Activated CD8-positive, alpha-beta T cell treated with anti-CD3 and anti-CD28 coated beads for 36 hours (primary cell): ENCODE measurements around the gene GPR162. TPM values are rescaled to one million over a fixed set of nuclear protein-coding genes. Genes with fewer than 3 reads are reported as not detected.
"Not testable (repeated sequence)": the region's sequence is repeated elsewhere in the genome, so short reads cannot be mapped to it uniquely, and the experiment has no call there.

Source experiments
- ATAC-seq: fragments of 200-7000 bp; cut with Tn5 transposase; one replicate; pipeline ENCODE4 v1.10.0; 2021; ENCODE audit warnings: mild to moderate bottlenecking, moderate library complexity
- CTCF ChIA-PET: fragments of 350-600 bp; sonication (Branson Sonifier 250); formaldehyde crosslinking; loops from one replicate; lab custom pipeline; 2021; ENCODE audit warnings: antibody characterized with exemption; lab: Charles Lee
- POLR2A ChIA-PET: fragments of 350-600 bp; sonication (Branson Sonifier 250); formaldehyde crosslinking; loops from one replicate; lab custom pipeline; 2021; ENCODE audit warnings: antibody characterized with exemption; lab: Charles Lee
- DNase-seq: peaks from one replicate; pipeline ENCODE4 v3.0.0-alpha.2; 2020
- H3K27ac Mint-ChIP-seq: one replicate; pipeline ENCODE4 v1.8.0; 2021; ENCODE audit warnings: mild to moderate bottlenecking, mixed read lengths
- H3K27me3 Mint-ChIP-seq: one replicate; pipeline ENCODE4 v1.8.0; 2021; ENCODE audit warnings: mixed read lengths
- H3K36me3 Mint-ChIP-seq: one replicate; pipeline ENCODE4 v1.8.0; 2021; ENCODE audit warnings: low read depth, mixed read lengths
- H3K4me1 Mint-ChIP-seq: one replicate; pipeline ENCODE4 v1.8.0; 2021; ENCODE audit warnings: low read depth, mixed read lengths
- H3K4me3 Mint-ChIP-seq: one replicate; pipeline ENCODE4 v1.8.0; 2021; ENCODE audit warnings: mild to moderate bottlenecking, moderate library complexity, mixed read lengths
- H3K9me3 Mint-ChIP-seq: one replicate; pipeline ENCODE4 v1.8.0; 2021; ENCODE audit warnings: mixed read lengths
- CTCF ChIP-seq: fragments of 200-600 bp; IDR thresholded peaks from one replicate; pipeline ENCODE4 v1.8.0; 2022; ENCODE audit warnings: antibody characterized with exemption, mild to moderate bottlenecking
- intact Hi-C: fragments of 100-400 bp; cut with micrococcal nuclease; formaldehyde crosslinking; loops from one replicate; pipeline ENCODE4 v1.10.0; 2022
- total RNA-seq, 2 experiments: library from RNA; stranded (reverse); gene quantifications; one replicate each; pipeline ENCODE4 v1.2.3, GENCODE V29; 2021

Gene GPR162
- total RNA-seq, 2 experiments from 2014 or later, result 2.0 to 2.1 TPM

GRCh38 chr12:6867413-6868210 lies 46.0 kb downstream of the GPR162 start, which contains the start of gene TPI1:
Gene TPI1, plus strand, starts transcription at chr12:6867531. Its CDS starts 36 bp downstream, at chr12:6867567.
- ATAC-seq, result peak; percentile 74
- H3K36me3 Mint-ChIP-seq, result peaks cover 73% of the 10 kb centered on the region
- intact Hi-C loops, result no loop called here

GRCh38 chr12:6868211-6869048 lies 46.8 kb downstream of the GPR162 start:
- intact Hi-C loops, result no loop called here
- Mint-ChIP-seq H3K36me3 (peaks cover 72% of the 10 kb centered on the region), H3K27me3 (no peaks in the 10 kb centered on the region), H3K4me3 (peak overlapping the region; percentile 91), H3K4me1 (peaks cover 55% of the 10 kb centered on the region), H3K27ac (peak overlapping the region; percentile 97), H3K9me3 (no peaks in the 10 kb centered on the region)
- ATAC-seq (no peak), DNase-seq (peak; percentile 23)
- ChIA-PET CTCF (interaction anchor here (0.6 to 9.5 kb wide), 19 partner anchors 15 to 241 kb away, joined by 3 to 124 read pairs (median 5); partner anchors contain the start of genes C1RL, CDCA3, COPS7A and LRRC23), POLR2A (interaction anchor here (0.7 to 13.0 kb wide), 18 partner anchors 9 to 115 kb away, joined by 3 to 218 read pairs (median 6); partner anchors contain the start of genes C12orf57, CDCA3, MLF2 and P3H3)
- no peak for TF ChIP-seq CTCF

More at GRCh38 chr12:6867413-6868210, 46.0 kb downstream of the GPR162 start, which contains the start of gene TPI1:
- Mint-ChIP-seq H3K27ac (peak within 1 kb of the TSS; percentile 97), H3K4me1 (peaks cover 55% of the 10 kb centered on the region), H3K9me3 (no peaks in the 10 kb centered on the region), H3K27me3 (no peaks in the 10 kb centered on the region), H3K4me3 (peak within 1 kb of the TSS; percentile 91)
- peak; percentile 84 for DNase-seq
- CTCF ChIA-PET, result interaction anchor here (1.3 to 9.5 kb wide), 8 partner anchors 11 to 115 kb away, joined by 3 to 124 read pairs (median 6); partner anchors contain the start of genes CDCA3, MLF2, PTMS and USP5
- no peak for TF ChIP-seq CTCF
- POLR2A ChIA-PET, result interaction anchor here (0.7 to 13.0 kb wide), 29 partner anchors 8 to 333 kb away, joined by 3 to 218 read pairs (median 4); partner anchors contain the start of genes C12orf57, CDCA3, GAPDH and GNB3

GRCh38 chr12:6869049-6870021 lies 47.7 kb downstream of the GPR162 start:
- POLR2A ChIA-PET, result interaction anchor here (1.1 to 13.0 kb wide), 10 partner anchors 10 to 95 kb away, joined by 3 to 218 read pairs (median 6); partner anchors contain the start of genes C12orf57, CDCA3, RNU7-1 and USP5
- H3K36me3 Mint-ChIP-seq, result peaks cover 71% of the 10 kb centered on the region
- H3K27me3 Mint-ChIP-seq, result no peaks in the 10 kb centered on the region

GRCh38 chr12:6870304-6870703 lies 48.7 kb downstream of the GPR162 start:
- H3K9me3 Mint-ChIP-seq, intact Hi-C loops, DNase-seq, H3K27me3 Mint-ChIP-seq, ATAC-seq: not testable (repeated sequence)
- CTCF ChIA-PET, result interaction anchor here (1.0 to 9.5 kb wide), 15 partner anchors 9 to 239 kb away, joined by 3 to 124 read pairs (median 4); partner anchors contain the start of genes C1RL, CDCA3, ENO2 and MLF2
- H3K4me1 Mint-ChIP-seq, result peaks cover 63% of the 10 kb centered on the region
- peak overlapping the region; percentile 89 for H3K27ac Mint-ChIP-seq
- POLR2A ChIA-PET, result interaction anchor here (0.5 to 13.0 kb wide), 8 partner anchors 11 to 1215 kb away, joined by 3 to 218 read pairs (median 8); partner anchors contain the start of genes C12orf57, CDCA3, MLF2 and RNU7-1
- peaks cover 69% of the 10 kb centered on the region for H3K36me3 Mint-ChIP-seq
- peak overlapping the region; percentile 91 for H3K4me3 Mint-ChIP-seq

More at GRCh38 chr12:6869049-6870021, 47.7 kb downstream of the GPR162 start:
- H3K4me3 Mint-ChIP-seq, result peak overlapping the region; percentile 91
- H3K9me3 Mint-ChIP-seq, result no peaks in the 10 kb centered on the region
- H3K27ac Mint-ChIP-seq, result peak overlapping the region; percentile 97
- ATAC-seq (no peak), DNase-seq (peak; percentile 91)
- intact Hi-C loops, result no loop called here
- TF ChIP-seq CTCF, result peak; percentile 78
- CTCF ChIA-PET, result interaction anchor here (0.6 to 9.5 kb wide), 34 partner anchors 8 to 243 kb away, joined by 3 to 124 read pairs (median 4); partner anchors contain the start of genes C1RL, CDCA3, COPS7A and ENO2
- H3K4me1 Mint-ChIP-seq, result peaks cover 59% of the 10 kb centered on the region
